GM20000 (cell line): Measurements from ENCODE around the gene BCL10.

ENCODE experiments used
- DNase-seq: peaks from one replicate; pipeline ENCODE4 v3.0.0; 2012; ENCODE audit warnings: low spot score
- CTCF ChIP-seq: IDR thresholded peaks from 2 replicates; pipeline ENCODE4 v1.5.1; 2012; ENCODE audit warnings: mild to moderate bottlenecking, control low read depth; ENCODE audit errors: extremely low read depth, missing control alignments

Gene BCL10

GRCh38 chr1:85219853-85220610, 56.4 kb downstream of the BCL10 start:
- no peak for DNase-seq
- no peak for TF ChIP-seq CTCF

GRCh38 chr1:85216697-85217096, 59.7 kb downstream of the BCL10 start:
- DNase-seq: no peak
- no peak for TF ChIP-seq CTCF
